AG10803 (cell line): ENCODE data around the gene MEF2A.

Source experiments
- DNase-seq: peaks from one replicate; pipeline ENCODE4 v3.0.0; 2010; ENCODE audit warnings: low read depth
- H3K4me3 ChIP-seq: 2 replicates; pipeline ENCODE4 v1.5.1; 2011; ENCODE audit warnings: mild to moderate bottlenecking, low read length, control low read depth
- TF ChIP-seq, protein P1 (sequence below): conservative IDR thresholded peaks from 2 replicates; pipeline ENCODE4 v1.5.1; 2011; ENCODE audit warnings: mild to moderate bottlenecking, low read length, control low read depth, inconsistent platforms

Gene MEF2A

DNA sequence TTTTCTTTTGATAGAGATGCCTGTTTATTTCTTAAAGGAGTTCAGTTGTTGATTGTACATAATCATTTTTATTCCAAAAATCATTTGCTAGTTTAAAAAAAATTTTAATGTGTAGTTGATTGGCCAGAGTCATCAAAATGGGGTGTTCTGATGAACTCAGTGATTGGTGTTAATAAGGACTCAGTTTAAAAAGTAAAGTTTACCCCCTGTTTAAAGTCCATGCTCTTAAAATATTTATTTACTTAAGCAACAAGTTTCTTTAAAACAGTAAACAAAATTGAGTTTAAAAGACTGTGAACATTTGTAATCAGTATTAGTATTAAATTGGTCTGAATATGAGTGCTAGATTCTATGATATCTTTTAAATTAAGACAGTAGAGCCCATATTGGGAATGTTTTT, 56.0 kb downstream of the MEF2A start:
- H3K4me3 ChIP-seq = no peak overlapping the region
- DNase-seq = no peak
- TF ChIP-seq, protein P1, sequence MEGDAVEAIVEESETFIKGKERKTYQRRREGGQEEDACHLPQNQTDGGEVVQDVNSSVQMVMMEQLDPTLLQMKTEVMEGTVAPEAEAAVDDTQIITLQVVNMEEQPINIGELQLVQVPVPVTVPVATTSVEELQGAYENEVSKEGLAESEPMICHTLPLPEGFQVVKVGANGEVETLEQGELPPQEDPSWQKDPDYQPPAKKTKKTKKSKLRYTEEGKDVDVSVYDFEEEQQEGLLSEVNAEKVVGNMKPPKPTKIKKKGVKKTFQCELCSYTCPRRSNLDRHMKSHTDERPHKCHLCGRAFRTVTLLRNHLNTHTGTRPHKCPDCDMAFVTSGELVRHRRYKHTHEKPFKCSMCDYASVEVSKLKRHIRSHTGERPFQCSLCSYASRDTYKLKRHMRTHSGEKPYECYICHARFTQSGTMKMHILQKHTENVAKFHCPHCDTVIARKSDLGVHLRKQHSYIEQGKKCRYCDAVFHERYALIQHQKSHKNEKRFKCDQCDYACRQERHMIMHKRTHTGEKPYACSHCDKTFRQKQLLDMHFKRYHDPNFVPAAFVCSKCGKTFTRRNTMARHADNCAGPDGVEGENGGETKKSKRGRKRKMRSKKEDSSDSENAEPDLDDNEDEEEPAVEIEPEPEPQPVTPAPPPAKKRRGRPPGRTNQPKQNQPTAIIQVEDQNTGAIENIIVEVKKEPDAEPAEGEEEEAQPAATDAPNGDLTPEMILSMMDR = no peak

DNA sequence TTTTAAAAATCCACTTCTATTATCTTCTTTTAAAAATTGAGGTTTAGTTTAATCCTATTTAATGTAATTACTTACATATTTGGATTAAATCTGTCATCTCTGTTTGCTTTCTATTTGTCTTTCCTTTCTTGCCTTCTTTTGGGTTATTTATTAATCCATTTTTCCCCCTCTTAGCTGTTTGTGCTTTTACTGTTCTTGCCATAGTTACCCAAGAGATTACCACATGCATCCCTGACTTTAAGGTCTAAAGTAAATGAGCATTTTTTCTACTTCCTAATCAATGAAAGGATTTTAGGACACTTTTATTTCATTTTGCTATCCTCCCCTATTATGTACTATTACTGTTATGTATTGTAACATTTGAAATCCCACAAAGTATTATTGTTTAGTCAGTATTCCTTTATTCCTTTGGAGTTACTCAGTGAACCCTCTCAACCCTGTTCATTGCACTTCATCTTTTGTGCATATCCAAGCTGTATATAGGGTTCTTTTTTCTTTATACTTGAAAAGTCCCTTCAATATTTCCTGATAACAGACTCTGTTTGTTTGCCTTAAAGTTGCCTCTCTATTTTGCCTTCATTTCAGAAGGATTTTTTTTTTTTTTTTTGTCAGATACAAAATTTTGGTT, 62.7 kb downstream of the MEF2A start:
- DNase-seq = no peak
- H3K4me3 ChIP-seq = no peak overlapping the region
- TF ChIP-seq, protein P1 = no peak

DNA sequence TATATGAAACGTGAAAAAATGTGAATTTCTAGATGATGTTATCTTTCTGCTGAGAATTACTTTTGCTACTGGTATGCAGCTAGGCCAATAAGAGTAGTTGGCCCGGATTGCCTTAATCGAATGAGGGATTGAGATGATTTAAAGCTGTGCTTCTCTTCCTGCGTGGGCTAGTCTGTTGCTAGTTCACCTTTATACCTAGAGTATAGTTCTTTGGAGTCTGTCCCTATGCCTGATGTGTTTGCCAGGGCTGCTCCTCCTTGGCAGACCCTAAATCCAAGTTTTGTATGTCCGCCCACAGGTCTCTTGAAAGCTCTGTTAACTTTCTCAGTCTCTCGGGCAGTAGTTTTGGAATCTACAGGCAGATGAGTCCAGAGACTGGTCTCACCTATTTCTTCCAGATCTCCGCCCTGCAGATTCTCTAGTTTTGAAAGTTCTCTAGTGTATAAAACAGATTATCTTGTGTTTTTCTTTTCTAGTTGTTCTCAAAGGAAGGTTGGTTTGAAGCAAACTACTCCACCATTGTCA, 64.9 kb downstream of the MEF2A start:
- TF ChIP-seq, protein P1 = no peak
- DNase-seq = no peak
- no peak overlapping the region for H3K4me3 ChIP-seq

DNA sequence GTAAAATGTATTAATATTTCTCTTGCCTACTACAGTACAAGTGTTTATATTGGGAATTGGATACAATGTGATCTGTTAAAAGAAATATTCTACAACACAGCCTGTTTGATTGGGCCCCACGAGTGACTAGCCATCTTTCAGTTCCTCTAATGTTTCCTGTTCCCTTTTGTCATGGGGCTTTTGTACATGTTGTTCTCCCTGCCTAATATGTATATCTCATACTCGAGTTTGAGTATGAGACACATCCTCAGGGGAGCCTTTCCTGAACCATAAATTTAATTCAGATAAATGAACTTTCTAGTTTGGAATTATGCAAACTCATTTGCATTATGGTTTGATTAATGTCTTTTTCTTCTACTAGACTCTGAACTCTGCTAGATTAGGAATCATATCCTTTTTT, 65.5 kb downstream of the MEF2A start:
- TF ChIP-seq, protein P1 = no peak
- no peak overlapping the region for H3K4me3 ChIP-seq
- DNase-seq = no peak

DNA sequence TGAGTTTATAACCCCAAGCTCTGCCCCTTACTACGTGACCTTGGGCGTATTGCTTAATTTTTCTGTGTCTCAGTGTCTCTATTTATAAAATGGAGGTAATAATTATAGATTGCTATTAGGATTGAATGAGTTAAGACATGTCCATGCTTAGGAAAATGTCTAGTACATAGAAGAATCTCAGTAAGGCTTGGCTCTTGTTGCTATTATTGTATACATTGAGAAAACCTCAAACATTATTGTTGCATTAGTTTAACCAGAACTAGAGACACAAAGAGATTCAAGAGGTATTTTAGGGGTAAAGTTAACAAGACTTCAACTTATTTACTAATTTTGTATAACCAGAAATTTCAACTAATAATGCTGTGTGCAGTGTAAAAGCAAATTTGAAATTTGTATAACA, 66.7 kb downstream of the MEF2A start:
- H3K4me3 ChIP-seq = no peak overlapping the region
- DNase-seq = no peak
- TF ChIP-seq, protein P1 = no peak

DNA sequence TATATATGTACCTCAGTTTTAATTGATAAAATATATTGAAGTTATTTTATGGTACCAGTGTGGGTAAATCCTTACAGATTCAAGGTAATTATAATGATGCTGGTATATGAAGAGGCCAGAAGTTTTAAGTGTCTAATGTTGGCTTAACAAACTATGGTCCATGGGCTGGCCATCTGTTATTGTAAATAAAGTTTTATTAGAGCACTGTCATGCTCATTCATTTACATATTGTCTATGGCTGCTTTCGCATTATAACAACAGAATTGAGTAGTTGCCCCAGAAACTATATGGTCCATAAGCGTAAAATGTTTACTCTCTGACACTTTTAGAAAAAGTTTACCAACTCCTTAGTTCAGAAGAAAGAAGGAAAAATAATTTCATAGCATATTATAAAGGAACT, 67.9 kb downstream of the MEF2A start:
- no peak for DNase-seq
- no peak overlapping the region for H3K4me3 ChIP-seq
- TF ChIP-seq, protein P1 = no peak

DNA sequence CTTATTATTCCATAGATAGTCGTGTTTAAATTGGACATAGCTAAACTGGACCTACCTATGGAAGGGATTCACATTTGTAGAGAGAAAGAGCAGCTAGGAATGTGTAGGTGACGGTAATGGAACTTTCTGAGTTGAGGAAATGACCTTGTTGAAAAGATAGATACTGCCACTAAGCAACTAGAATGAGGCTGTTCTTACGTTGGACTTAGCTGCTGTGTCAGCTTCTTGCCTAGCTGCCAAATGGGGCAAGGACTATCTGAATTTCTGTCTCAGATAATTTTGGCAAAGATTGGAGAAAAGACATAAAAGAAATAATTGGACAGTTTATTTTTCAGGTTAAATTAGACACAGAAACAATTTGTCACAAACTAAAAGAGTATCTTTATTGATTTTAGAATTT, 68.8 kb downstream of the MEF2A start:
- TF ChIP-seq, protein P1 = no peak
- no peak overlapping the region for H3K4me3 ChIP-seq
- no peak for DNase-seq
